Upper lobe of left lung (tissue), 6 donors: ENCODE measurements around the gene TMPRSS2. TPM values are rescaled to one million over a fixed set of nuclear protein-coding genes. Genes with fewer than 3 reads are reported as not detected.

Source experiments
- ATAC-seq, 2 donors: fragments of 200-7000 bp; cut with Tn5 transposase; one replicate each; pipeline ENCODE4 v1.9.1; 2022; ENCODE audit warnings: mild to moderate bottlenecking in 2 of 2, moderate library complexity in 2 of 2; ENCODE audit not compliant: low FRiP score in 2 of 2
- DNase-seq, 2 donors: peaks; one replicate each; pipeline ENCODE4 v3.0.0-alpha.2; 2019 to 2020
- H3K27ac ChIP-seq, 4 donors: fragments of 200-600 bp; sonication (generic); one replicate each; pipeline ENCODE4 v1.5.1; 2016 to 2019
- H3K27me3 ChIP-seq, 4 donors: fragments of 200-600 bp; sonication (generic); one replicate each; pipeline ENCODE4 v1.5.1; 2017 to 2019
- H3K36me3 ChIP-seq, 4 donors: fragments of 200-600 bp; sonication (generic); one replicate each; pipeline ENCODE4 v1.5.1; 2016 to 2019
- H3K4me1 ChIP-seq, 4 donors: fragments of 200-600 bp; sonication (generic); one replicate each; pipeline ENCODE4 v1.5.1; 2018 to 2019
- H3K4me3 ChIP-seq, 4 donors: fragments of 200-600 bp; sonication (generic); one replicate each; pipeline ENCODE4 v1.5.1; 2017 to 2019; ENCODE audit warnings: mild to moderate bottlenecking in 2 of 4, moderate library complexity in 1 of 4
- H3K9me3 ChIP-seq, 4 donors: fragments of 200-600 bp; sonication (generic); one replicate each; pipeline ENCODE4 v1.5.1; 2018 to 2019
- CTCF ChIP-seq, 6 experiments: fragments of 450-650 bp in 4 of 6; fragments of 200-600 bp in 2 of 6; sonication (generic) in 2 of 6; IDR thresholded peaks; one replicate each; pipeline ENCODE4 v1.5.1; 2016 to 2019; ENCODE audit warnings: antibody characterized with exemption in 6 of 6
- EP300 ChIP-seq, 4 donors: sonication (generic); formaldehyde crosslinking; IDR thresholded peaks; one replicate each; pipeline ENCODE4 v1.5.1; 2017; ENCODE audit warnings: antibody characterized with exemption in 4 of 4, control low read depth in 2 of 4
- POLR2A ChIP-seq, 4 donors: fragments of 450-650 bp; IDR thresholded peaks; one replicate each; pipeline ENCODE4 v1.5.1; 2016 to 2017; ENCODE audit warnings: antibody characterized with exemption in 4 of 4, mild to moderate bottlenecking in 2 of 4
- POLR2AphosphoS5 ChIP-seq, 2 donors: sonication (generic); formaldehyde crosslinking; IDR thresholded peaks; one replicate each; pipeline ENCODE4 v1.5.1; 2017; ENCODE audit warnings: antibody characterized with exemption in 2 of 2
- WGBS, 2 donors: methylation state at CpG; one replicate each; pipeline ENCODE4 v1.1.5; 2017 to 2018; 5-methylcytosine and 5-hydroxymethylcytosine counted together
- total RNA-seq, 6 donors: library from RNA; depleted of rRNA in 4 of 6; stranded (reverse); fragments of >200 nt in 4 of 6; gene quantifications; one replicate each; pipeline versions ENCODE4 v1.1.0 to v1.2.1, GENCODE V29; 2016 to 2021
- donor health status: DM: no; HTN: no; CAD: no; lungs with moderate emphysema.
- donor health status: DM: no; HTN: yes; CAD: no; lungs with severe emphysema.

Gene TMPRSS2
- total RNA-seq, 6 donors from 2014 or later: 65.3 to 195 (median 98.5) TPM

GRCh38 chr21:41449613-41450012 is 58.3 kb downstream of the TMPRSS2 start:
- Histone ChIP-seq H3K36me3 (peaks cover 18 to 92% (median 49%) of the 10 kb centered on the region in 4 donors), H3K4me1 (no peaks in the 10 kb centered on the region), H3K4me3 (no peak overlapping the region), H3K27ac (no peak overlapping the region), H3K27me3 (no peaks in the 10 kb centered on the region), H3K9me3 (no peaks in the 10 kb centered on the region)
- ATAC-seq: no peak
- 95 to 96% methylated on average over 3 to 5 of the region's 5 CpGs for WGBS, 2 donors
- DNase-seq: no peak
- no peak for TF ChIP-seq POLR2AphosphoS5 (IDR thresholded peaks at IDR 0.05)

GRCh38 chr21:41447356-41447755 is 60.6 kb downstream of the TMPRSS2 start:
- no peak for TF ChIP-seq EP300 (IDR thresholded peaks at IDR 0.05)
- no peak for TF ChIP-seq POLR2A (IDR thresholded peaks at IDR 0.05)
- TF ChIP-seq CTCF (IDR thresholded peaks at IDR 0.05): no peak
- TF ChIP-seq POLR2AphosphoS5 (IDR thresholded peaks at IDR 0.05): no peak
- H3K4me1 ChIP-seq: no peaks in the 10 kb centered on the region

GRCh38 chr21:41446586-41446985 is 61.4 kb downstream of the TMPRSS2 start:
- Histone ChIP-seq H3K9me3 (no peaks in the 10 kb centered on the region), H3K27me3 (no peaks in the 10 kb centered on the region), H3K4me1 (no peaks in the 10 kb centered on the region), H3K4me3 (no peak overlapping the region), H3K27ac (no peak overlapping the region), H3K36me3 (peaks cover 22 to 91% (median 57%) of the 10 kb centered on the region in 4 donors)
- no peak for DNase-seq
- TF ChIP-seq EP300 (IDR thresholded peaks at IDR 0.05) (no peak), POLR2A (IDR thresholded peaks at IDR 0.05) (no peak), POLR2AphosphoS5 (IDR thresholded peaks at IDR 0.05) (no peak), CTCF (IDR thresholded peaks at IDR 0.05) (no peak)
- ATAC-seq: no peak
- 96 to 98% methylated on average over 4 of the region's 4 CpGs for WGBS, 2 donors

More at GRCh38 chr21:41447356-41447755, 60.6 kb downstream of the TMPRSS2 start:
- Histone ChIP-seq H3K9me3 (no peaks in the 10 kb centered on the region), H3K4me3 (no peak overlapping the region), H3K27me3 (no peaks in the 10 kb centered on the region), H3K27ac (no peak overlapping the region), H3K36me3 (peaks cover 19 to 90% (median 55%) of the 10 kb centered on the region in 4 donors)
- ATAC-seq (no peak), DNase-seq (no peak)
- WGBS, 2 donors: 93 to 100% methylated on average over 3 of the region's 3 CpGs

GRCh38 chr21:41445465-41445862 is 62.5 kb downstream of the TMPRSS2 start:
- no peak overlapping the region for H3K4me3 ChIP-seq
- no peak for ATAC-seq
- peaks cover 24 to 95% (median 67%) of the 10 kb centered on the region in 4 donors for H3K36me3 ChIP-seq
- no peak overlapping the region for H3K27ac ChIP-seq
- WGBS, 2 donors: 83 to 85% methylated on average over 7 of the region's 7 CpGs
- H3K27me3 ChIP-seq: no peaks in the 10 kb centered on the region
- DNase-seq: no peak
- no peak for TF ChIP-seq POLR2A (IDR thresholded peaks at IDR 0.05)
- TF ChIP-seq POLR2AphosphoS5 (IDR thresholded peaks at IDR 0.05): no peak
- TF ChIP-seq EP300 (IDR thresholded peaks at IDR 0.05): no peak
- TF ChIP-seq CTCF (IDR thresholded peaks at IDR 0.05): no peak
- no peaks in the 10 kb centered on the region for H3K4me1 ChIP-seq
- H3K9me3 ChIP-seq: no peaks in the 10 kb centered on the region

- TF ChIP-seq POLR2A (IDR thresholded peaks at IDR 0.05): no peak
- no peak for TF ChIP-seq EP300 (IDR thresholded peaks at IDR 0.05)
- TF ChIP-seq POLR2AphosphoS5 (IDR thresholded peaks at IDR 0.05): no peak
- no peak for TF ChIP-seq CTCF (IDR thresholded peaks at IDR 0.05)
- peaks cover 24 to 97% (median 66%) of the 10 kb centered on the region in 4 donors for H3K36me3 ChIP-seq
Measured at GRCh38 chr21:41444703-41445464, 63.1 kb downstream of the TMPRSS2 start.

More at GRCh38 chr21:41444703-41445464, 63.1 kb downstream of the TMPRSS2 start:
- ATAC-seq (no peak), DNase-seq (no peak)
- no peak overlapping the region for H3K4me3 ChIP-seq
- 87 to 93% methylated on average over 13 of the region's 13 CpGs for WGBS, 2 donors
- H3K9me3 ChIP-seq: no peaks in the 10 kb centered on the region
- no peaks in the 10 kb centered on the region for H3K4me1 ChIP-seq
- no peak overlapping the region for H3K27ac ChIP-seq
- H3K27me3 ChIP-seq: no peaks in the 10 kb centered on the region
